Mesodermal cell (in vitro differentiated cells): ENCODE data around the gene DONSON.

ENCODE experiments used
- H3K27ac ChIP-seq: 2 replicates; pipeline ENCODE4 v1.7.0; 2013; ENCODE audit warnings: mild to moderate bottlenecking, low read depth, low read length, moderate library complexity; ENCODE audit not compliant: severe bottlenecking
- H3K36me3 ChIP-seq: 2 replicates; pipeline ENCODE4 v1.7.1; 2013; ENCODE audit warnings: mild to moderate bottlenecking, low read length, moderate library complexity; ENCODE audit not compliant: control insufficient read depth, insufficient read depth
- H3K4me1 ChIP-seq: one replicate; pipeline ENCODE4 v1.7.1; 2013; ENCODE audit warnings: mild to moderate bottlenecking, low read length; ENCODE audit not compliant: insufficient read depth, control insufficient read depth, poor library complexity, severe bottlenecking
- H3K4me3 ChIP-seq: 2 replicates; pipeline ENCODE4 v1.7.0; 2013; ENCODE audit warnings: low read length, control low read depth, mild to moderate bottlenecking; ENCODE audit not compliant: insufficient read depth, poor library complexity, severe bottlenecking; ENCODE audit errors: extremely low read depth
- H3K9me3 ChIP-seq: 2 replicates; pipeline ENCODE4 v1.7.1; 2013; ENCODE audit warnings: mild to moderate bottlenecking, low read length, moderate library complexity; ENCODE audit not compliant: control insufficient read depth
- WGBS, 2 experiments: methylation state at CpG; one replicate each; pipeline ENCODE4 v1.1.5; 2013; ENCODE audit warnings: missing lambda C conversion rate in 2 of 2; ENCODE audit not compliant: insufficient coverage in 2 of 2; 5-methylcytosine and 5-hydroxymethylcytosine counted together

DONSON gene

GRCh38 chr21:33562389-33562788, 26.1 kb downstream of the DONSON start:
- Histone ChIP-seq H3K4me3 (no peak overlapping the region), H3K4me1 (no peaks in the 10 kb centered on the region), H3K9me3 (no peaks in the 10 kb centered on the region), H3K27ac (no peak overlapping the region), H3K36me3 (peaks cover 55% of the 10 kb centered on the region)
- WGBS, 2 experiments = 100% methylated on average over 1 of the region's 2 CpGs; no CpG with 5 or more reads in 1 of the 2 experiments

DNA sequence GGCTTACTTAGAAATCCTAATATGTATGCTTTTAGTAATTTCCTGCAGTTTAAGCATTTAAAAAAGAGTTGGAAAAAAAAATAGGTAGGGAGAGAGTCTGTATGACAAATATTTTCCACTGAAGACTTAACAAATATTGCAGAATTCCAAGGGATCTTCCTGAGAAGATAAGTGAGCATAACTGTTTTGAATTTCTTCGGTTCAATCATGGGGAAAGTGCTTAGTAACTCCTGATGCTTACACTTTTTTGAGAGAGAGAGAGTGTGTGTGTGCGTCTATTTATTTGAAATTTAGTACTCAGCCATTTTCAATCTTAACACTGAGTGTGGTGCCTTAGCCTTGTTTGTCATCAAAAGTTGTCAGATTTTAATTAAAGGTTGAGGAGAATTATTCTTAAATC, 27.1 kb downstream of the DONSON start:
- Histone ChIP-seq H3K36me3 (peaks cover 61% of the 10 kb centered on the region), H3K4me3 (no peak overlapping the region), H3K9me3 (no peaks in the 10 kb centered on the region), H3K27ac (no peak overlapping the region), H3K4me1 (no peaks in the 10 kb centered on the region)
- WGBS, 2 experiments = no CpG with 5 or more reads among the region's 2 CpGs

GRCh38 chr21:33560965-33561364, 27.5 kb downstream of the DONSON start:
- H3K4me1 ChIP-seq = no peaks in the 10 kb centered on the region
- peaks cover 65% of the 10 kb centered on the region for H3K36me3 ChIP-seq
- no peaks in the 10 kb centered on the region for H3K9me3 ChIP-seq
- no peak overlapping the region for H3K27ac ChIP-seq
- no peak overlapping the region for H3K4me3 ChIP-seq

GRCh38 chr21:33559813-33560212, 28.7 kb downstream of the DONSON start:
- H3K36me3 ChIP-seq = peaks cover 66% of the 10 kb centered on the region
- H3K9me3 ChIP-seq = no peaks in the 10 kb centered on the region
- no peak overlapping the region for H3K27ac ChIP-seq
- no peak overlapping the region for H3K4me3 ChIP-seq
- H3K4me1 ChIP-seq = no peaks in the 10 kb centered on the region
- 97 to 100% methylated on average over 5 to 10 of the region's 10 CpGs for WGBS, 2 experiments

GRCh38 chr21:33558777-33559421, 29.6 kb downstream of the DONSON start:
- Histone ChIP-seq H3K36me3 (peaks cover 67% of the 10 kb centered on the region), H3K4me1 (no peaks in the 10 kb centered on the region), H3K4me3 (no peak overlapping the region), H3K9me3 (no peaks in the 10 kb centered on the region), H3K27ac (no peak overlapping the region)
- no CpG with 5 or more reads among the region's 4 CpGs for WGBS, 2 experiments

DNA sequence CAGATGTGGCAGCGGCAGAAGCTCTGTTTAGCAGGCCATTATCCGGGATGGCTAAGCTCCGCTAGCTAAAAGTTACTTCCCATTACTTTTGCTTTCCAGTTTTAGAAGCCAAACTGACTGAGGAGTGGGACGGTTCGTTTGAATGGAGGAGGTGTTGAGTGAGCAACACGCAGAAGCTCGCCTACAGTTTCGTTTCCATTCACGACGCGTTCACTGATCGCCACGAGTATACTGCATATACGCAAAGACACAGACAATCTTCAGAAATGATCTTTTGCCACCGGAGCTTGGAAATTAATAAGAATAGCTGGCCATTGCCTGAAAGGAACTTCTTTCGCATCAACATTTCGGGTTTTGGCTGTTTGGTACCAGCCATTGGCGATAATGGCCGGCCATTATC, 31.0 kb downstream of the DONSON start:
- Histone ChIP-seq H3K27ac (no peak overlapping the region), H3K4me1 (no peaks in the 10 kb centered on the region), H3K4me3 (no peak overlapping the region), H3K36me3 (peaks cover 80% of the 10 kb centered on the region), H3K9me3 (no peaks in the 10 kb centered on the region)
- 97 to 99% methylated on average over 15 of the region's 19 CpGs for WGBS, 2 experiments

- Histone ChIP-seq H3K9me3 (no peaks in the 10 kb centered on the region), H3K4me1 (no peaks in the 10 kb centered on the region), H3K27ac (no peak overlapping the region), H3K36me3 (peaks cover 90% of the 10 kb centered on the region), H3K4me3 (no peak overlapping the region)
- 94 to 97% methylated on average over 12 to 29 of the region's 32 CpGs for WGBS, 2 experiments
These were observed 33.5 kb downstream of the DONSON start for GRCh38 chr21:33554982-33555344.

- no peaks in the 10 kb centered on the region for H3K9me3 ChIP-seq
- no peaks in the 10 kb centered on the region for H3K4me1 ChIP-seq
- no peak overlapping the region for H3K27ac ChIP-seq
- H3K4me3 ChIP-seq = no peak overlapping the region
- peaks cover 90% of the 10 kb centered on the region for H3K36me3 ChIP-seq
- 94 to 98% methylated on average over 18 of the region's 18 CpGs for WGBS, 2 experiments
These were observed 34.1 kb downstream of the DONSON start for GRCh38 chr21:33554236-33554981.

- H3K36me3 ChIP-seq = peaks cover 88% of the 10 kb centered on the region
- no peak overlapping the region for H3K27ac ChIP-seq
These were observed 35.4 kb downstream of the DONSON start for GRCh38 chr21:33552999-33553598.

DNA sequence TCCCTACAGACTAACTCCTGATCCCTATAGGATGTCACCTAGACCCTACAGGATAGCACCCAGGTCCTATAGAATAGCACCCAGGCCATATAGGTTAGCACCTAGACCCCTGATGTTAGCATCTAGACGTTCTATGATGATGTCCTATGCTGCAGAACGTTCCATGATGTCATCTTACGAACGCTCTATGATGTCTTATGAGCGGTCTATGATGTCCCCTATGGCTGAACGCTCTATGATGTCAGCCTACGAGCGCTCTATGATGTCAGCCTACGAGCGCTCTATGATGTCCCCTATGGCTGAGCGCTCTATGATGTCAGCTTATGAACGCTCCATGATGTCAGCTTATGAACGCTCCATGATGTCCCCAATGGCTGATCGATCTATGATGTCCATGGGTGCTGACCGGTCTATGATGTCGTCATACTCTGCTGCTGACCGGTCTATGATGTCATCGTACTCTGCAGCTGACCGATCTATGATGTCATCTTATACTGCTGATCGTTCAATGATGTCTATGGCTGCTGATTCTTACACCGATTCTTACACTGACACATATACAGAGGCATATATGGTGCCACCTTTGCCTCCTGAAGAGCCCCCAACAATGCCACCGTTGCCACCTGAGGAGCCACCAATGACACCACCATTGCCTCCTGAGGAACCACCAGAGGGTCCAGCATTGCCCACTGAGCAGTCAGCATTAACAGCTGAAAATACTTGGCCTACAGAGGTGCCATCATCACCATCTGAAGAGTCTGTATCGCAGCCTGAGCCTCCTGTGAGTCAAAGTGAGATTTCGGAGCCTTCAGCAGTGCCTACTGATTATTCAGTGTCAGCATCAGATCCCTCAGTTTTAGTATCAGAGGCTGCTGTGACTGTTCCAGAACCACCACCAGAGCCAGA, 36.1 kb downstream of the DONSON start:
- 98% methylated on average over 24 of the region's 24 CpGs for WGBS, 2 experiments
- H3K4me3 ChIP-seq = no peak overlapping the region
- no peaks in the 10 kb centered on the region for H3K9me3 ChIP-seq
- no peak overlapping the region for H3K27ac ChIP-seq
- H3K36me3 ChIP-seq = peaks cover 87% of the 10 kb centered on the region
- no peaks in the 10 kb centered on the region for H3K4me1 ChIP-seq

More at GRCh38 chr21:33552999-33553598, 35.4 kb downstream of the DONSON start:
- Histone ChIP-seq H3K4me3 (no peak overlapping the region), H3K9me3 (no peaks in the 10 kb centered on the region), H3K4me1 (no peaks in the 10 kb centered on the region)
- 97% methylated on average over 12 of the region's 12 CpGs for whole genome bisulfite sequencing, 2 experiments
